Upper lobe of left lung (tissue), 6 donors: ENCODE results near the gene FEM1B. TPM values are rescaled to one million over a fixed set of nuclear protein-coding genes. Genes with fewer than 3 reads are reported as not detected.
"Not testable (repeated sequence)": the region's sequence is repeated elsewhere in the genome, so short reads cannot be mapped to it uniquely, and the experiment has no call there.

Experiments
- ATAC-seq, 2 donors: fragments of 200-7000 bp; cut with Tn5 transposase; one replicate each; pipeline ENCODE4 v1.9.1; 2022; ENCODE audit warnings: mild to moderate bottlenecking in 2 of 2, moderate library complexity in 2 of 2; ENCODE audit not compliant: low FRiP score in 2 of 2
- DNase-seq, 2 donors: peaks; one replicate each; pipeline ENCODE4 v3.0.0-alpha.2; 2019 to 2020
- H3K27ac ChIP-seq, 4 donors: fragments of 200-600 bp; sonication (generic); one replicate each; pipeline ENCODE4 v1.5.1; 2016 to 2019
- H3K27me3 ChIP-seq, 4 donors: fragments of 200-600 bp; sonication (generic); one replicate each; pipeline ENCODE4 v1.5.1; 2017 to 2019
- H3K36me3 ChIP-seq, 4 donors: fragments of 200-600 bp; sonication (generic); one replicate each; pipeline ENCODE4 v1.5.1; 2016 to 2019
- H3K4me1 ChIP-seq, 4 donors: fragments of 200-600 bp; sonication (generic); one replicate each; pipeline ENCODE4 v1.5.1; 2018 to 2019
- H3K4me3 ChIP-seq, 4 donors: fragments of 200-600 bp; sonication (generic); one replicate each; pipeline ENCODE4 v1.5.1; 2017 to 2019; ENCODE audit warnings: mild to moderate bottlenecking in 2 of 4, moderate library complexity in 1 of 4
- H3K9me3 ChIP-seq, 4 donors: fragments of 200-600 bp; sonication (generic); one replicate each; pipeline ENCODE4 v1.5.1; 2018 to 2019
- CTCF ChIP-seq, 6 experiments: fragments of 450-650 bp in 4 of 6; fragments of 200-600 bp in 2 of 6; sonication (generic) in 2 of 6; IDR thresholded peaks; one replicate each; pipeline ENCODE4 v1.5.1; 2016 to 2019; ENCODE audit warnings: antibody characterized with exemption in 6 of 6
- EP300 ChIP-seq, 4 donors: sonication (generic); formaldehyde crosslinking; IDR thresholded peaks; one replicate each; pipeline ENCODE4 v1.5.1; 2017; ENCODE audit warnings: antibody characterized with exemption in 4 of 4, control low read depth in 2 of 4
- POLR2A ChIP-seq, 4 donors: fragments of 450-650 bp; IDR thresholded peaks; one replicate each; pipeline ENCODE4 v1.5.1; 2016 to 2017; ENCODE audit warnings: antibody characterized with exemption in 4 of 4, mild to moderate bottlenecking in 2 of 4
- POLR2AphosphoS5 ChIP-seq, 2 donors: sonication (generic); formaldehyde crosslinking; IDR thresholded peaks; one replicate each; pipeline ENCODE4 v1.5.1; 2017; ENCODE audit warnings: antibody characterized with exemption in 2 of 2
- WGBS, 2 donors: methylation state at CpG; one replicate each; pipeline ENCODE4 v1.1.5; 2017 to 2018; 5-methylcytosine and 5-hydroxymethylcytosine counted together
- total RNA-seq, 6 donors: library from RNA; depleted of rRNA in 4 of 6; stranded (reverse); fragments of >200 nt in 4 of 6; gene quantifications; one replicate each; pipeline versions ENCODE4 v1.1.0 to v1.2.1, GENCODE V29; 2016 to 2021
- donor health status: DM: no; HTN: no; CAD: no; lungs with moderate emphysema.
- donor health status: DM: no; HTN: yes; CAD: no; lungs with severe emphysema.

Gene FEM1B
- total RNA-seq, 6 donors from 2014 or later: 16.0 to 58.8 (median 36.9) TPM

GRCh38 chr15:68234060-68234459, 43.5 kb upstream of the FEM1B start:
- no peak for TF ChIP-seq EP300 (IDR thresholded peaks at IDR 0.05)
- TF ChIP-seq CTCF (IDR thresholded peaks at IDR 0.05): no peak
- no peak for TF ChIP-seq POLR2A (IDR thresholded peaks at IDR 0.05)
- TF ChIP-seq POLR2AphosphoS5 (IDR thresholded peaks at IDR 0.05): no peak
- no peak for DNase-seq

GRCh38 chr15:68234520-68234919, 43.0 kb upstream of the FEM1B start:
- not testable (repeated sequence) for H3K36me3 ChIP-seq, ATAC-seq, H3K9me3 ChIP-seq, H3K27me3 ChIP-seq, H3K4me1 ChIP-seq, DNase-seq, H3K27ac ChIP-seq, H3K4me3 ChIP-seq
- WGBS, 2 donors: 84 to 92% methylated on average over 9 of the region's 9 CpGs

More at GRCh38 chr15:68234060-68234459, 43.5 kb upstream of the FEM1B start:
- peaks cover 4 to 8% (median 6%) of the 10 kb centered on the region in 4 donors for H3K4me1 ChIP-seq
- H3K9me3 ChIP-seq: no peaks in the 10 kb centered on the region
- no peaks in the 10 kb centered on the region for H3K27me3 ChIP-seq
- H3K27ac ChIP-seq: no peak overlapping the region
- ATAC-seq: no peak
- H3K36me3 ChIP-seq: no peaks in the 10 kb centered on the region
- 48 to 50% methylated on average over 5 to 6 of the region's 6 CpGs for WGBS, 2 donors
- no peak overlapping the region for H3K4me3 ChIP-seq

GRCh38 chr15:68235022-68235421, 42.5 kb upstream of the FEM1B start:
- H3K27me3 ChIP-seq: no peaks in the 10 kb centered on the region
- H3K4me3 ChIP-seq: no peak overlapping the region
- no peak for ATAC-seq
- no peak for DNase-seq
- H3K4me1 ChIP-seq: peaks cover 3 to 6% (median 4%) of the 10 kb centered on the region in 4 donors
- no peak for TF ChIP-seq CTCF (IDR thresholded peaks at IDR 0.05)
- no peak for TF ChIP-seq EP300 (IDR thresholded peaks at IDR 0.05)
- no peak for TF ChIP-seq POLR2AphosphoS5 (IDR thresholded peaks at IDR 0.05)
- no peak for TF ChIP-seq POLR2A (IDR thresholded peaks at IDR 0.05)
- H3K9me3 ChIP-seq: no peaks in the 10 kb centered on the region
- 90 to 92% methylated on average over 3 to 4 of the region's 4 CpGs for WGBS, 2 donors
- no peaks in the 10 kb centered on the region for H3K36me3 ChIP-seq
- H3K27ac ChIP-seq: no peak overlapping the region

- H3K36me3 ChIP-seq: no peaks in the 10 kb centered on the region
- H3K27me3 ChIP-seq: no peaks in the 10 kb centered on the region
- H3K9me3 ChIP-seq: peaks cover under 1 to 7% (median 3%) of the 10 kb centered on the region in 4 donors
- H3K4me1 ChIP-seq: no peaks in the 10 kb centered on the region
- no peak for DNase-seq
- ATAC-seq: no peak
- no peak overlapping the region for H3K27ac ChIP-seq
- H3K4me3 ChIP-seq: no peak overlapping the region
- TF ChIP-seq POLR2AphosphoS5 (IDR thresholded peaks at IDR 0.05) (no peak), CTCF (IDR thresholded peaks at IDR 0.05) (no peak), EP300 (IDR thresholded peaks at IDR 0.05) (no peak), POLR2A (IDR thresholded peaks at IDR 0.05) (no peak)
Observed at GRCh38 chr15:68239025-68239424, 38.5 kb upstream of the FEM1B start.

- ATAC-seq: no peak
- 75 to 77% methylated on average over 5 of the region's 5 CpGs for WGBS, 2 donors
Observed at GRCh38 chr15:68241088-68241935, 36.2 kb upstream of the FEM1B start.

More at GRCh38 chr15:68241088-68241935, 36.2 kb upstream of the FEM1B start:
- H3K27ac ChIP-seq: no peak overlapping the region
- DNase-seq: no peak
- TF ChIP-seq CTCF (IDR thresholded peaks at IDR 0.05) (no peak), POLR2AphosphoS5 (IDR thresholded peaks at IDR 0.05) (no peak), EP300 (IDR thresholded peaks at IDR 0.05) (no peak), POLR2A (IDR thresholded peaks at IDR 0.05) (no peak)
- peaks cover 3 to 14% (median 9%) of the 10 kb centered on the region in 4 donors for H3K9me3 ChIP-seq
- no peak overlapping the region for H3K4me3 ChIP-seq
- H3K4me1 ChIP-seq: no peaks in the 10 kb centered on the region
- H3K27me3 ChIP-seq: no peaks in the 10 kb centered on the region
- no peaks in the 10 kb centered on the region for H3K36me3 ChIP-seq
